LoVo (cell line): ENCODE data around the gene DUS4L.

Source experiments
- DNase-seq: peaks from one replicate; pipeline ENCODE4 v3.0.0-alpha.2; 2016; ENCODE audit warnings: low spot score

The DUS4L gene

DNA sequence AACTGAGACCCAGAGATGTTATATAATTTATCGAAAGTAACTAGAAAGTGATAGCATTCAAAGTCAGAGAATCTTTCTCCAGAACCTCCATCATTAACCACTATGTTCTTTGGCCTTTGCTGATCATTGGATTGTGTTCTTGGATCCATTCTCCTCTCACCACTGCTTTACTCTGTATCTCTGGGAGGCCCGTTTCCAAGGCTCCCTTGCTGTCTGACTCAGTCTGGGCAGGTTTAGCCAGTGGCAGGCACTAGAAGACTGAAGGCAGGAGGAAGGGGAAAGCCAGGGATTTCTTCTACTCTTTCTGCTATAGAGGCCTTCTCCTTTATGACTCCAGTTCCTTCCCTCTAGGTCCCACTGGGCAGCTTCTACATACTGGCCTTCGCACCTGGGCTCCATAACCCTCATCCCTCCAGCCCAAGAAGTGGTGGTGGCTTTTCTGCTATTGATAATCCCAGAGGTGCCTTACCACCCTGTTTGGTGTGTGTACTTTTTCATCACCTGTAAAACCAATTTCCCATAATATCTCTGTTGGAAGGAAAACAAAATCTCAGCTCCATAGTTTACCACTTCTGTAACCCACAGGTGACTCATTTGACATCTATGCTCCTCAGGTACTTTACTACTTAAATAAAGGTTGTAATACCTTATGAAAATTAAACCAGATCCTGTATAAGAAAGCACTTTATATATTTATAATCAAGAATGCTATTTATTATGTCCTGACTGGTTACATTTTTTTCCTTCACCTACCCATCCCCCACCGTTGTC is 52.3 kb downstream of the DUS4L start:
- no peak for DNase-seq

DNA sequence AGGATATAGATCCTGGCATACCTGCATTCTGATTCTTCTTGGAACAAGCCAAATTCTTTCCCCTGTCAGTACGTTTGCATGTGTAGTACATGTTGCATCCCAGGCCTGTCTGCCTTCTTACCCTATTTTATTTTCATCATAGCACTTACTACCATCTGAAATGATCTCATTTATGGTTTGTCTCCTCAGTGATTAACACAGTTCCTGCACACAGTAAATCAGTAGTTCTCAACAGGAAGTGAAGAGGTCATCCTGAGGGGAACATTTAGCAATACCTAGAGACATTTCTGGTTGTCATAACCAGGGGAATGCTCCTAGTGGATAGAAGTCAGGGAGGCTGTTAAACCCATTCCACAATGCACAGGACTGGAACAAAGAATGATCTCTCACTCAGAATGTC is 58.7 kb downstream of the DUS4L start:
- no peak for DNase-seq

DNA sequence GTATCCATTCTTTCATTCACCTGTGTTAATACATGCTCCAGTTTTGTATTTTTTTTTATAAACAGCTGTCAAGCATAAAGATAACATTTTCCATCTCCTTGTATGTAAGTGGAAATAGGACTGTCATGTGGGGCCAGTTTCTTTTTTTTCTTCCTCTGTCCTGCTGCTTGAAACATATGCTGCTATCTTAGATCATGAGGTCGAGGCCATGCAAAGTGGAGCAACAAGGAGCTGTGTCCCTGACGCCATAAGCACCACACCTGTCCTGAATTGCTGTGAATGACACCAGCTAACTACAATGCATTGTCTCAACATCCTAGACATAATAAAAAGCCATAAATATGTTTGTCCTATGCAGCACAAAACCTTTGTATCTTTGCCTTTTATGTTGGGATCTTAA is 59.1 kb downstream of the DUS4L start:
- no peak for DNase-seq

DNA sequence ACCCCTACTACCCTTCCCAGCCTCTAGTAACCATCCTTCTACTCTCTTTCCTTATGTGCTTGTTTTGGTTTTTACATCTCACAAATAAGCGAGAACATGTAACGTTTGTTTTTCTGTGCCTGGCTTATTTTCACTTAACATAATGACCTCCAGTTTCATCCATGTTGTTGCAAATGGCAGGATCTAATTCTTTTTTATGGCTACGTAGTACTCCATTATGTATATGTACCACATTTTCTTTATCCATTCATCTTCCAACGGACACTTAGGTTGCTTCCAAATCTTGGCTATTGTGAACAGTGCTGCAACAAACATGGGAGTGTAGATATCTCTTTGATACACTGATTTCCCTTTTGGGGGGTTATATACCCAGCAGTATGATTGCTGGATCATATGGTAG is 63.2 kb downstream of the DUS4L start:
- no peak for DNase-seq
